Endometrium (tissue), 2 donors: ENCODE data around the gene NFKBIE.

ENCODE experiments used
- FAIRE-seq: peaks from 2 replicates; lab custom pipeline; 2012; peaks lifted over from hg19 to GRCh38; lab: Jason Lieb, UNC
- donor health status: control.
- donor health status: control.

The NFKBIE gene

DNA sequence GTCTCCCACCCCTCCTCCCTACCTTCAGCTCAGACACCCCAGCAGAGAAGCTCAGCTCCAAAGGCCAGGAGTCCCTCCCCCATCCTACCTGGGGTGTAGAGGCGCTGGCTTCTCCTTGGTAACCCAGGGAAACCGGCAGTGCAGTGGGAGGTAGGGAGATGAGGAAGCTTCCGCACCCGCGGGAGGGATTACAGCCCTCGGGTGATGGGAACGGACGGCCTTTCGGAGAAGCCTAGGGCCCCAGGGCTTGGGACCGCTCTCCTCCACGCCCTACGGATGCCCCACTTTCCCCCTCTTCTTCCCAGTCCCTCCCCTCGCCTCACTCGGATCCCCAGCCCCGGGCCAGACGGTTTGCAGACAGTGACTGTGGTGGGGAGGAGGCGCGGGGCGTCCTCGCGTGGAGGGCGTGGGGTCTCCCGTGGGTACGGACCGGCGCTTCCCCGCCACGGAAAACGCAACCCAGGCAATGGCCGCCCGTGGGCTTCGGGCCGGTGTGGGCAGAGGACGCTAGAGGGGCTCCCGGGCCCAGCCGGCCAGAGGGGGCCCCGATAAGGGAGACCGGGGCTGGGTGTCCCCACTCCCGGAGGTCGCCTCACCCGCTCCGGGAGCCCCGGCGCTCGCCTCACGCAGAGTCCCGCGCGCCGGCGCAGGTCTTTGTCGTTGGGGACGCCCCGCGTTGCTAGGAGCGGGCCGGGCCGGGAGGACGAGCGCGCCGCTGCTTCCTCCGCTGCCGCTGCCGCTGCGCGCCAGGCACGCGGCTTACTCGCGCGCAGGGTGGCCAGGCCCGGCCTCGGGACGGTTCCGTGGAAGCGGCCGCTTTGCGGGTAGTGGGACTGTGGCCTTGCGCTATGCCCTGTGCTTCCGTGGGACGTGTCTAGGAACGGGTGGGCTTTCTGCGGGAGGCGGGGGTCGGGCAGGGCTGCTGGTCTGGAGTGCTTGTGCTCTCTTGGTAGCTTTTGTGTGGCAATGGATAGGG, 32.0 kb upstream of the NFKBIE start:
- no peak for FAIRE-seq

DNA sequence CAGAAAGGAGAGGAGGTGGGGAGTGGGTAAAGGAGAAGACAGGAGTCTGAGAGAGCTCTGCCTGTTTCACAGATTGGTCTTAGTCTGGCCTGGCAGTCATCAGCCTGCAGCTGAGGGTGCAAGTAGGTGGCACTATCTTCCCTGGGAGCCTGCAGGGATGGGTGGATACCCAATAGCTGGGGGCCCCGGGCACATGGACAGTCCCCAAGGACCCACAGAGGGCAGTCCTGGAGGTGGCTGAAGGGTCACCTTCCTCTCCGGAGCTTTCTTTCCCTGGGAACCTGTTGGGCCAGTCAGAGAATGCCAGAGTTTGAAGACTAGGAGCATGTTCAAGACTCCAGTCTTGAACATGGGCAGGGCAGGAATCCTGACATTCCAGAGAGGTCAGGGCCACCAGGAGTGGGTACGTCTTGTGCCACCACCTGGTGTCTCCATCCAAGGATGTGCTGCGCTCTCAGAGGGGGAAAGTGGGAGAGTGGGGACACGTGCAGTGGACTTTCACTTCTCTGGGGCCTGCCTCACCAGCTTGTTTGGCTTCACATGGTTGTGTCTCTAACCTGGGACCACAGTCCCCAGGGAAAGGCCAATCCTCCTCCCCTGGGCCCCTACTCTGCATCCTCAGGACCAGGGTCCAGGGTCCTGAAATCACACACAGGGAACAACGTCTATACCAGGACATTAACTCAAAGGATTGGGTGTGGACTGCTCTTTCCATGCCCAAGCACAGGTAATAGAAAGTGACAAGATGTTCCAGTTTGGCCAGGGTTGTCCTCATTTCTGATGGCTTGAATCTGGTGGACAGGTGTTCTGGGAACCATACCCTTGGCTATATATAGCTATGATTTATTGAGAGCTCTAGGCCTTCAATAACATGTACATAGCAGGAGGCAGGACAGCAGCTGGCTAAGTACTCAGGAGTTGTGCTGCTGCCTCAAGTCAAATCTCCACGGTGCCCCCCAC, 29.8 kb upstream of the NFKBIE start:
- FAIRE-seq: no peak

GRCh38 chr6:44292661-44293365, 27.5 kb upstream of the NFKBIE start:
- FAIRE-seq: no peak

DNA sequence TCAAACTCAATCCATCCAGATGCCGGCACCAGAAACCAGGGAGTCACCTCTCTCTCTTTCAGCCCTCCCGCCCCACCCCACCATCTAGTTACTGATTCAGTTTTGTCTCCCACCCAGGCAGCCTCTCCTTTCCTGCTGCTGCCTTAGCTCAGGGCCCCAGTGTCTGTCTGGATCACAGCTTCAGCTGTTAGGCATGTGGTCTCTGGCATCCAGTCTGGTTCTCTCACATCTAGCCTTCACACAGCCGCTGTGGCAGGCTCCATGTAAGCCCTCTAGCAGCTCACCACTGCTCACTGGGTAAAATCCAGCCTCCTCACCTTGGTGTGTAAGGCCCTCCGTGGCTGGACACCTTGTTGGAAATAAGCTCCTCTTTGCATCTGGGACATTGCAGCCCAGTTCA, 26.5 kb upstream of the NFKBIE start:
- FAIRE-seq: no peak

DNA sequence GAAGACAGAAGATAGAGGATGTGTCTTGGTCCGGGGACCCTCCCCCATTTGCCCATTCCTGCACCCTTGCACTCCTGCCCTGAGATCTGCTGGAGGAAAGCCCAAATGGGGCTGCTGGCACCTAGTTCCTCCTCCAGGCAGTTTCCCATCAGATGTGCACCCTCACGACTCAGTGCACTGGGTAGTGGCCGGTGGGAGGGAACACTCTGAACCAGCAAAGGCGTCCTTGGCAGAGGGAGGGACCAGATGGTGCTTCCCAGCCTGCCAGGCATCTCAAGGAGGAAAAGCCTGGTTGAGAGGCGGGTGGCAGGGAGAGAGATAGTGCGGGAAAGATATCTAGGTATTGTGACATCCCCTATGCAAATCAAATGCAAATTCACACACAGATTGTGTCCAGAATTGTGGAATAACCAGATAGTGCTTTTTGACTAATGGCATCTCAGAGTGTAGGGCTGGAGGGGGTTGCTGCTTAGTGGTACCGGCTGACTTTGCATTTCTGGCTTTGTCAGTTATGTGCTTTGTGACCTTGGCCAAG, 24.4 kb upstream of the NFKBIE start:
- FAIRE-seq: no peak

- no peak for FAIRE-seq
These were observed 21.4 kb upstream of the NFKBIE start for GRCh38 chr6:44286747-44287146.

GRCh38 chr6:44286285-44286565, 20.9 kb upstream of the NFKBIE start:
- no peak for FAIRE-seq

DNA sequence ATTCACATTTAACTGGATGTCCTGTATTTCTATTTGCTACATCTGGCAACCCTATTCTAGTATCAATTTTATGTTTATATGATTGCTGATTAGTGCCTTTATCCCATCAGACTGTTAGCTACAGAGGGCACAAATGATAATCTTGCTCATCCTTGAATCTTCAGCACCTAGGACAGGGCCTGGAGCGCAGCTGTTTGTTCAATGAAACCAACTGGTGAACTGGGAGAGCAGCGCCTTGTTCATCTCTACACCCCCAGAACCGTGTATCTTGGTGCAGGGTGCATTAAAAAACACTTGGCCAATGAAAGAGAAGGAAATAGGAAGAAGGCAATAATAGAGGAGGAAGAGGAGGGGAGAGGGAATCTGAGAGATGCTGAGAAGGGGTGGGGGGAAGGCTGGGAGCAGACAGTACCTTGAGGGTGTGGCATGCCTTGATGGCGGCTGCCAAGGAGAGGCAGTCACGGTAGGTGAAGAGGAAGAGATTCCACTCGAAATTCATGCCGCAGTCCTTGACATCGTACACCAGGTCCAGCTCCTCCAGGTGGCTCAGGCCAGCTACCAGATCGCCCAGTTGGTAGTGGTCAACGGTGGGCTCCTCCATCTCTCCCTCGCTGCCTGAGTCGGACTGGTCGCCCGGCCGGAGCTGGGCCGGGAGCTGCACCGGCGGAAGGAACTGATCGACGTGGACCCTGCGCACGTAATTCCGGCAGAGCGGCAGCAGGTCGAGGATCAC, 20.4 kb upstream of the NFKBIE start:
- FAIRE-seq: no peak

- FAIRE-seq: no peak
These were observed 19.5 kb upstream of the NFKBIE start for GRCh38 chr6:44284867-44285266.

- FAIRE-seq: no peak
These were observed 18.8 kb upstream of the NFKBIE start for GRCh38 chr6:44284121-44284520.

GRCh38 chr6:44278774-44279697, 13.7 kb upstream of the NFKBIE start:
- no peak for FAIRE-seq

DNA sequence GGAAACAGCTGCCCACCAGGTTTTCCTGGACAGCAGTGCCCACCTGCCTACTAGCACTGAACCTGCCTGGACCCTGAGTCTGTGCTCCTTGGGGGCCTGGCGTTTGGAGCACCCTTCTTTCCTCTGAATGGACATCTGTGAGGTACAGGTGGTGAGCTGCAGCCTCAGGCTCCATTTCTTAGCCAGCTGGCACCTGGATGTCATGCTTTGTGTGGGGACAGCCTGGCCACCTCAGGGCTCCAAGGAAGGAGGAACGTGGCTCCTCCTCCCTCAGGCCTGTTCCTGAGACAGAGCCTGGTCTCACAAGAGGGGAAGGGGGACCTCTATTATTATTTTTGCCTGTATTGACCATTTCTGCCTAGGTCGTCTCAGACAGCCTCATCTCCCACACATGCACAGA, 13.0 kb upstream of the NFKBIE start:
- FAIRE-seq: no peak

DNA sequence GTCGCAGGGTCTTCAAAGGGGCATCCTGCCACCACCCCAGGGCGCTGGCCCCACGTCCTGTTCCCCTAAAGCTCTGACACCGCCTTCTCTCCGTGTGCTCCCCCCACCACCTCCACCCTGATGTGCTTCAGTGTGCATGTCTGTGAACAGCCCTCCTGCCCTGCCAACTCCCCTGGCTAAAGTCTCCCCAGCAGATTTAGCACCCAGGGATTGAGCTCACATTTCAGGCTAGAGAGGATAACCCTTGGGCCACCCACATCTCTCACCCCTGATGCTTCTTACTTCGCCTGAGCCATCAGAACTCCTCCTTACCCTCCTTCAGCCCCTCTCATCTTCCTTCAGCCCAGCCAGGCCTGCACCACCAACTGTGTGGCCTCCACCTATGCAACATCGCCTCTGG, 12.4 kb upstream of the NFKBIE start:
- no peak for FAIRE-seq

- FAIRE-seq: no peak
These were observed 11.6 kb upstream of the NFKBIE start for GRCh38 chr6:44276667-44277640.

GRCh38 chr6:44275749-44276648, 10.6 kb upstream of the NFKBIE start:
- FAIRE-seq: no peak

DNA sequence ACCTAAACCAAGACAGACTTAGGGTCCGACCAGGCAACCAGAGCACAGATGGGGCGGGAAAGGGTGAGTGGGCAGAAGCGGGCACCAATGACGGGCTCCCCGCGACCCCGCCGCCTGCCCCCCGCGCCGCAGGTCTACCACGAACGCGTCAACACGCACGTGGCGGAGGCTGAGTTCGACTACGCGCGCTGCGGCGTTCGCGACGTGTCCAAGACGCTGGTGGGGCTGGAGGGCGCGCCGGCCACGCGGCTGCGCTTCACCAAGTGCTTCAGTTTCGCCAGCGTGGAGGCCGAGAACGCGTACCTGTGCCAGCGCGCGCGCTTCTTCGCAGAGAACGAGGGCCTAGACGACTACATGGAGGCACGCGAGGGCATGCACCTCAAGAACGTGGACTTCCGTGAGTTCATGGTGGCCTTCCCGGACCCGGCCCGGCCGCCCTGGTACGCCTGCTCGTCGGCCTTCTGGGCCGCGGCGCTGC, 10.0 kb upstream of the NFKBIE start:
- FAIRE-seq: no peak

DNA sequence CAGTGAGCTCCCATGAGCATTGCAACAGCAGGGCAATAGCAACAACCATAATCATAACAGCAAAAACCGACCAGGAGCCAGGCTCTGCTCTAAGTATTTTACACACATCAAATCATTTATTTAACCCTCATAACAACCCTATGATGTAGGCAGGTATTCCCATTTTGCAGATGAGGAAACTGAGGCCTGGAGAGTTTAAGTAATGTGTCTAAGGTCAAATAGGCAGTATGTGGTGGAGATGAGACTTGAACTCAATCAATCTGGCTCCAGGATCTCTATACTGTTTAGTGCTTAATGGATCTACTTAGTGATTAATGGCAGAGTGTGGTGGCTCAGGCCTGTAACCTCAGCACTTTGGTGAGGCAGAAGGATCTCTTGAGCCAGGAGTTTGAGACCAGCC, 8.3 kb upstream of the NFKBIE start:
- FAIRE-seq: no peak

DNA sequence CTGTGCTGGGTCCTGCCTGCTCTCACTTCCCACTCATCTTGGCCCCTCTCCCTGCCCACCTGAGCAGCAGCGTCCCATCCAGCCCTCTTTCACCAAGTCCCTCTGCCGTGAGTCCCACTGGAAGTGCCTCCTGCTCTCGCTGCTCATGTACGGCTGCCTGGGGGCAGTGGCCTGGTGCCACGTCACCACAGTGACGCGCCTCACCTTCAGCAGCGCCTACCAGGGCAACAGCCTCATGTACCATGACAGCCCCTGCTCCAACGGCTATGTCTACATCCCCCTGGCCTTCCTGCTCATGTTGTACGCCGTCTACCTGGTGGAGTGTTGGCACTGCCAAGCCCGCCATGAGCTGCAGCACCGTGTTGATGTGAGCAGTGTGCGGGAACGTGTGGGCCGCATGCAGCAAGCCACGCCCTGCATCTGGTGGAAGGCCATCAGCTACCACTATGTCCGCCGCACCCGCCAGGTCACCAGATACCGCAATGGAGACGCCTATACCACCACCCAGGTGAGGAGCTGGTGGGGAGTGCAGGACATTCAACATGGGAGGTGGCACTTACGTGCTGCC, 7.7 kb upstream of the NFKBIE start:
- no peak for FAIRE-seq
